NCI-H1092 treated with DMSO at 0.1 percent for 48 hours (cell line): ENCODE results near the gene SOX5.

Experiments
- DNase-seq: peaks from one replicate; lab custom pipeline; 2025; lab: John Stamatoyannopoulos, UW

Gene SOX5

GRCh38 chr12:23684121-23684520 is 265.3 kb downstream of the SOX5 start:
- no peak for DNase-seq

DNA sequence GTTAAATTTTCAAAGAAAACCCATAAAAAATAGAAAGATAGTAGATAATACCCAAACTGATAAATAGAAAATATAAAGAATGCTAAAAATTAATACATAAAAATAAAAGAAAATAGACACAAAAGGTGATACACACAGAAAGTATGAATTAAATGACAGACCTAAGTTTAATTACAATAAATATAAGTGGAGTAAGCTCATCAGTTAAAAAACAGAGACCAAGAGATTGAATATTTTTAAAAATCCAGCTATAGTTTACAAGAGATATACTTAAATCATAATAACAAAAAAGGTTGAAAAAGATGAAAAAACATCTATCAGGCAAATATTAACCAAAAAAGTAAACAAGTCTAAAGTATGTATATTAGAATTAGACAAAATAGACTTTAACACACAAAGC is 268.2 kb downstream of the SOX5 start:
- DNase-seq: no peak

- no peak for DNase-seq
Measured at GRCh38 chr12:23674064-23674463, 275.4 kb downstream of the SOX5 start.

DNA sequence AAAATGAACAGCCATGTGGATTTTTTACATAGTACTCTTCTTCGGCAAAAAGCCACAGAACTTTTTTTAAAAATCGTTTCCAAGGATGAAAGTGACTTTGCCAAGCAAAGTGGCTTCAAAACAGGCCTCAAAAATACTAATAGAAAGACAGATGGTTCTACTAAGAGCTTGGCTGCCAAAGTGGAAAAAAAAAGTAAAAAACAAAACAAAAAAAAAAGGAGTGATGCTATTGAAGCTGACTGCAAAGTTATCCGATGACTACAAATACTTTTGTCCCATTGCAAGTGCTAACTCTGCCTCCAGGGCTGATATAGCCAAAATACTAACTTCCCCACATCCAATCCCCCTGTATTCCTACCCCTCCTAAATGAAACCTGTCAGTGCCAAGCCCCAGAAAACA is 277.6 kb downstream of the SOX5 start:
- DNase-seq: no peak

DNA sequence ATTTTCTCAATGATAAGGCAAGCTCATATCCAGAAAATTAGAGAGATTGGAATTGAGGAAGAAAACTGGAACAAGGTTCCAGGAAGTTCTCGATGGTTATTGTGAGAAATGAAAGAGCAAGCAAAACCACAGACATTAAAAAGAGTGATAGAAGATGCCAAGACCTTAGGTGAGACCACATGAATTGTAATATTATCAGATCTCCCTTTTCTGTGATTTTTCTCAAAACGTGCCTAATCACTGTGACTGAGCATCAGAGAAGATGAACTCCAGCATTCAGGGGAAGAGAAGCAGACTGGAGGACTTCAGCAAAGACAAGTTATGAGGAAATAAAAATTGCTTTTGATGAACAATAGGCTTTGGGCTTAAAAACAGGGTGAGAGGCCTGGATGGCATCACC is 278.8 kb downstream of the SOX5 start:
- DNase-seq: no peak

GRCh38 chr12:23669691-23670090 is 279.8 kb downstream of the SOX5 start:
- DNase-seq: no peak

GRCh38 chr12:23666866-23667265 is 282.6 kb downstream of the SOX5 start:
- no peak for DNase-seq

- DNase-seq: no peak
Measured at GRCh38 chr12:23662966-23663365, 286.5 kb downstream of the SOX5 start.

DNA sequence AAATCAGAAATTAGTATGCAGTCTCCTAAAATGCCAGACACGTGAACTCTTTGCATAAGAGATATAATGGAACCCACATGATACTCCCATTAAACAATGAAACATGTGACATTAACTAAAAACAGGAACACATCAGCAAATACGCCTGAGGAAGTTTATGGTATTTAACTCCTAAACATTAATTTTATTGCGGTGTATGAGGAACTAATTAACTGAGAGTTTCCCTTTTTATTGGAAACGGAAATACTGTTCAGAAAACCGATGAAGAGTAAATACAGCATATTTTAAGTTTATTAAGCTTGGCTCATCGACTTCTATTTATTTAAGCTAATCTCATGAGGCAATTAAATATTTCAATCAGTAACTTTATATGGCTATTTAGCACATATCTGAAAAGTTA is 290.3 kb downstream of the SOX5 start:
- no peak for DNase-seq

DNA sequence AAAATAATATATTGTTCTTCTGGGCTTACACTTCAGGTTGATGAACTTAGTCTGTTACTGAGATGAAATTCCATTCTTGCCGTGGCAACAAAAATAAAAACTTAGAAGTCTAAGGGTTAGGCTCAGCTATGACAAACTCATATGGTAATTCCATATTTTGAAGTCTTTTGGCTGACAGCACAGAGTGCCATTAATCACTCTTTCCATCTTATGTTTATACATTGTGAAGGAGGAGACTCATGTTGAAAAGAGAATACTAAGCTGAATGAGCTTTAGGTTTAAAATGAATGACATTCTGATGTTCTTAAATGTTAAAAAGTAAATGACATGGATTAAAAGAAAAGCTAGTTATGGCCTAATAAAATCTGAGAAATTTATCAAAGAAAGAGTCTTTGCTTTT is 291.9 kb downstream of the SOX5 start:
- DNase-seq: no peak

DNA sequence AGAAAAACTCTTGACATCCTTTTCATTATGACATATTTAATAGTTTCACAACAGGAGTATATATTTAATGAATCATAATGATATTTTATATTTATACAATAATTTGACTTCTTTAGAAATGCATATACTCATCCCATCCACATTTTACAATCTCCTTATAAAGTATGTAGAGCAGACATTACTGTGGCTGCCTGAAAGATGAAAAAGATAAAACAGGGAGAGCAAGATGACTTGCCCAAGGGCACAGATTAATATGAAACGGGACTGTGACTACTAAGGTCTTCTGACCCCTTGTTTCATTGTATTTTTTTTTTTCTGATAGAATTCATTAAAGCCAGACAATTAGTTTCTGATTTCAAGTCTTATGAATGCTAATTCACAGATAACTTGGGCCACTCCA is 293.6 kb downstream of the SOX5 start:
- DNase-seq: no peak

DNA sequence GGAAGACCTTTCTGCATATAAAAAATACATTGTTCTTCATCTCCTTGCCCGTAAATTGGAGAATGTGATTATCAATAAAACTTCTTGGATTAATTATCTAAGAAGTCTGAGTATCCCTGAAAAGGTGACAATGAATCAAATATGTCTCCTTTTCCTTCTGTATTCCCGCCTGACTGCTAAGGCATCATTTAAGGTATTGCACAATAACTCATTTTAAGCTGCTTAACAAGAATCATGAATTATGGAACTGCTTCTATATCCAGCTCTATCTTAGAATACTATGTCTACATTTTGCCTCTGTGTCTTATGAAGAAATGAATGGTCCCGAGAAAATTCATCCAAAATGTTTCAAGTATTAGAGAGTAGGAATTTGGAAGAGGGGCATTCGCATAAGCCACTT is 294.4 kb downstream of the SOX5 start:
- no peak for DNase-seq

DNA sequence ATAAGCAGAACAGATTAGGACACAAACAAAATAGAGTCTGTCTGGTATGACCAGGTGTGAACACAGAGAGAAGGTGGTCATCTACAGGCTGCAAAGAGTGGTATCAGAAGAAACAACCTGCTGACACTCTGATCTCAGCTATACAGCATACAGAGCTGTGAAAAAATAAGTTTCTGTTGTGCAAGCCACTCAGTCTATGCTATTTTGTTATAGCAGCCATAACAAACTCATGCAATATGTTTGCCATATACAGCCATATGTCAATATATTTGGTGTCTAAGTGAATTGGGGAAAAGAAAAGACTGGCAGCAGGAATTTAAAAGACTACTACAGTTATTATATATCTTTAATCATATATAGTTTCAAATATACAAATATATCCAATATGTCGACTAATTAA is 300.9 kb downstream of the SOX5 start:
- DNase-seq: no peak

DNA sequence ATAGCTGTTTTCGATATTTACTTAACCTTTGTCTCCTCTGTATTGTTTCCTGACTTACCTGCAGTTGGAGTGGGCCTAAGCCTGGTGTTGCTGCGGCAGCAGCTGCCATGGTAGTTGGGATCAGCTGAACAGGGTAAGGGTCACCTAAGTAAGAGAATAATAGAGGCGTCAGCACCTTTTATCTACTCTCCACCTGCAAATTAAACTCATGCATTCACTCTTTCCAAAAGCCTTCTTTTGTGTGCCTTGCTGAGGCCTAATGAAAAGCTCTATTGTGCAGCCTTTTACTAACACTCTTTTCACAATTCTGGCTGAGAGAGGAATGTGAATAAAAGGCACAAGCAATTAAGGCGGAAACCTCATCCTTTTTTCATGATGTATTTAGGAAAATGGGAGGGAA is 308.7 kb downstream of the SOX5 start:
- DNase-seq: peak; percentile 94

GRCh38 chr12:23634344-23634743 is 315.1 kb downstream of the SOX5 start:
- DNase-seq: no peak

DNA sequence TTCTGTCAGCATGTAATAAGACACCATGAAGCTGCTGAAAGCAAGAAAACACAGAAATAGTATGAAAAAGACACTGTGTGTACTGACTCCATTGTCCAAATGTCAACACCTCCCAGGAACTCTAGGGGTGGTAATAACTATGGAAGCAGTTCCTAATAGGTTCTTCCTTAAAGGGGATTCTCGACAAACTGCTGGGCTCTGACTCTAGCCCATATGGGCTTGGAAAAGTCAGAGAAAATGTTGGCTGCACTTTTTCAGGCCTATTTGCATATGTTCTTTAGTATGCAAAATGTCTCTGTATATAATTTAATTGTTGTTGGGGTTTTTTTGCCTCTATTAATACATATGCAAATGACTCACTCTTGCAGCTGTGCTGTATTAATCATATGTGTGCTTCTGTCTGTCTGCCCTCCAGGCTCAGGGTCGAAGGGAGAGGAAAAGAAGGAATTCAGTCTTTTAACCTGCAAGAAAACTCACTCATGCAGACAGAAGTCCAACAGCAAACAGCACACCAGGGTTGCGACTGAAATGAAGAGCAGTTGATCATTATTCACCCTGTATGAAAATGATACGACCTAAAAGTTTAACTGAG is 317.6 kb downstream of the SOX5 start:
- no peak for DNase-seq

GRCh38 chr12:23630524-23630923 is 318.9 kb downstream of the SOX5 start:
- no peak for DNase-seq

DNA sequence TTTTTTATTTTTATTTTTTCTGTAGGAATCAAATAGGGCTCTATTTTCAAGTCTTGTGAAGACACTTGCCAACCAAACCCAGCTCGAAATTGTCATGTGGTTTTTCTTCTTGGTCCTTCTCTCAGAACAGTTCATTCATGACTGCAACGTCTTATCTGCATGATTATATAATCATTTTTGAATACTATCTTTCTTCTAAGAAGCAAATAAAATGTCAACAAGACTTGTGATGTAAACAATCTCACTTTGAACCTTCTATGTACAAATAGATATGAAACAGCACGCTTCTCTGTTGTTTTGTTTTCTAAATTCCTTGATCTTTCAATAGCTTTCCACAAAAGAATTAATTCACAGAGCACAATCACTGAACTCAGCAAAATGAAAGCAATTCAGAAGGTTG is 320.7 kb downstream of the SOX5 start:
- no peak for DNase-seq

GRCh38 chr12:23626791-23627190 is 322.7 kb downstream of the SOX5 start:
- no peak for DNase-seq

DNA sequence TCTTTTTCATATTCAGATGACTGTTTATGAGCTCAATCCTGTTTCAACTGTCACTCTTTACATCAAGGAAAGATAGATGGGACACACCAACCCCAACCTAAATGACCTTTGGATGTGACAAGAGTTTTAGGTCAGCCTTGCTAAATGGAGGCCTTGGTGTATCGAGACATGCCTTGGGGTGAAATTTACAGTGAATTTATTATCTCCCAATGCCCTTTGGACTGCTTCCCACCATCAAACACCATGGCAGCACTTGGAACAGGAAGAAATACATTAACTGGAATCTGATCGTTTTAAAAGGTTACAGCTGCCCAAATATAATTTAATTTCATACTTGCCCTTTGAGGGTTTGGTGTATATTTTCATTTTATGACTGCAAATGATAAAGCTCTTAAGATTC is 327.6 kb downstream of the SOX5 start:
- peak; percentile 85 for DNase-seq

DNA sequence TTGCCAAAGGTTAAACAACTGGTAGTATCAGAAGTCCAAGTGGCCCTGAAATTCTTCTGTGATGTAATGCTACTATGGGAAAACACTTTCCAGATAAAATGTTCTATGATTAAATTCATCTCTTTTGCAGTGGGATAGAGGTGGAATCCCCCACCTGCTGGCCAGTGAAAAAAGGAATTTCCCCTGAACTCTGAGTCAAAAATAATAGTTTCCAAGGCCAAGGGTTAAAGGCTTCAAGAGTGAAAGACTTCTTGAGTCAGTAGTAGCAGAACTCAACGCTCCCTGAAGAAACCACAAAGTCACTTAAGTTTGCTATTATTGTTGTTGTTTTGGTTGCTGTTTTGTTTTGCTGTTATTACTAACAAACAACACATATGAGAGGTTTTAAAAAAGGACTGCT is 330.8 kb downstream of the SOX5 start:
- no peak for DNase-seq

DNA sequence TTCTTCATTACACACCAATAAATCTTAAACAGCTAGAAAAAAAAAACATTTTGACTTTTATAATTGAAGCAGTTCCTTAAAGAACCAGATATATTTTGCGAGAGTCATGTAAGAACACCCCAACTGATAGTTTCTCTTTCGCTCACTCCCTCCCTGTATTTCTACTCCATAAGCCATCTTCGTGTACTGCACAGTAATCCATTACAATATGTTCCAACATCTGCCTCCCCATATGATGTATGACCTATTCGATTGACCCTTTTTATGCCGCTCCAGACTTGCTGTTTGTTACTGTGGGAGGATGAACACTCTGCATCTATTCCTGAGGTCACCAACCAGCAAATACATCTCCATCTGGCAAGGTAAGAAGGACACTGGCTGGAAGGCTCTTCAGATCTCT is 331.7 kb downstream of the SOX5 start:
- no peak for DNase-seq

GRCh38 chr12:23614280-23614679 is 335.2 kb downstream of the SOX5 start:
- DNase-seq: no peak

DNA sequence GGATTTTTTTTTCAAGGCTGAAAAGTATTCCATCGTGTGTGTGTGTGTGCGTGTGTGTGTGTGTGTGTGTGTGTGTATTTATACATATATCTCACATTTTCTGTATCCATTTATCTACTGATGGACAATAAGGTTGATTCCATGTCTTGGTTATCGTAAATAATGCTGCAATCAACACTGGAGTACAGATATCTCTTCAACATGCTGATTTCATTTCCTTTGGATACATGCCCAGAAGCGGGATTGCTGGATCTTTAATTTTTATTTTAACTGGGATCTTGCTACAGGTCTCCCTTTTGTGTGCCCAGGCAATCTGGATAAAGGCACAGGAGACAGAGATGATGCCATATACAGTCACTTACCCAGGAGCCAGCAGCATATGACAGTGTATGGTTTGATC is 338.1 kb downstream of the SOX5 start:
- peak; percentile 44 for DNase-seq

GRCh38 chr12:23600919-23601318 is 348.6 kb downstream of the SOX5 start:
- no peak for DNase-seq
